ENCODE data around the gene EIF3D.

The EIF3D gene

DNA sequence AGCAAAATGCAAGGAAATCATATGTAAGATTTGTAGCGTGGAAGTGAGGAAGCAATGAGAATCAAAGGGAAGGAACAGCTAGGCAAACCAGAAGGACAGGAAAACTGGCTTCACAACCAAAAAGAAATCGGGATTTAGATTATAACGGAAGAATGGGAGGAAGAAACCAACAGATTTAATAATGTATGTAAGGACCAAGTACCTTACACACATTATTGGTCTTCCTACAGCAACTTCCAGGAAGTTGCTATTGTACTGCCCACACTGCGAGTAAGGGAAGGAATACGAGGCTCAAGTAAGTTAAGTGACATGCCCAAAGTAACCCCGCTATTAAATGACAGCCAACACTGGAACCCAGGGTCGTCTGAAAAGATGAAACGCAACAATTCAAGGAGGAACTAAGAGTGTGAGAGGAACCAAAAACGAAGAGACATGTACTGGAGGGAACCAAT lies 48.0 kb downstream of the EIF3D start:
- in situ Hi-C loops (cut with MboI; ENCODE audit: low sequenced_read_pairs, unreplicated experiment): no loop called here
- DNase-seq (ENCODE audit: low spot score): no peak
- TF ChIP-seq CTCF (IDR thresholded peaks at IDR 0.05; ENCODE audit: borderline replicate concordance, control extremely low read depth, extremely low read depth, insufficient read depth, missing control alignments): no peak

DNA sequence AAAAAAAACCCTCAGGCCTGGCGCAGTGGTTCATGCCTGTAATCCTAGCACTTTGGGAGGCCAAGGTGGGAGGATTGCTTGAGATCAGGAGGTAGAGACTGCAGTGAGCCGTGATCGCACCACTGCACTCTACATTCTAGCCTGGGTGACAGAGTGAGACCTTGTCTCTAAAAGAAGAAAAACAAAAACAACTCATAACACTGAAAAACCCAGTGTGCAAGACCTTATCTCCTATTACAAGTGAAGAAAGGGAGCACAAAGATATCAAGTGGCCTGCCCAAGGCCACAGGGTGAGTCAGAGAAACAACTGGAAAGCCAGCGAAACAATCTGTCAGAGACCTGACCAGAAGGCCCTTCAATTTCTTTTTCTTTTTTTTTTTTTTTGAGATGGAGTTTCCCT lies 50.0 kb downstream of the EIF3D start:
- DNase-seq (ENCODE audit: low spot score): no peak
- in situ Hi-C loops (cut with MboI; ENCODE audit: low sequenced_read_pairs, unreplicated experiment): loop anchor here (5.0 kb wide), 1 partner anchor 172 kb away; no protein-coding TSS in a partner anchor
- TF ChIP-seq CTCF (IDR thresholded peaks at IDR 0.05; ENCODE audit: borderline replicate concordance, control extremely low read depth, extremely low read depth, insufficient read depth, missing control alignments): no peak

DNA sequence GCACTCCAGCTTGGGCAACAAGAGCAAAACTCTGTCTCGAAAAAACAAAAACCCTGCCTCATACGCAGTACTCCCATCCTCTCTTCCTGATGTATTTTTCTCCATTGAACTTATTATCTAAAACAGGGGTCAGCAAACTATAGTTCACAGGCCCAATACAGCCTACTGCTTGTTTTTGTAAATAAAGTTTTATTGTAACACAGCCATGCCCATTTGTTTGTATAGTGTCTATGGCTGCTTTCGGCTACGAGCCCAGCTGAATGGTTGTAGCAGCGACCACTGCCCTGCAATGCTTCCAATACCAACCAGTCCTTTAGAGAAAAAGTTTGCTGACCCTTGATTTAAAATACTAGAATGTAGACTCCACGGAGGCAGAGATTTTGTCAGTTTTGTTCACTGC lies 53.6 kb downstream of the EIF3D start:
- in situ Hi-C loops (cut with MboI; ENCODE audit: low sequenced_read_pairs, unreplicated experiment): loop anchor here (5.0 kb wide), 1 partner anchor 168 kb away; no protein-coding TSS in a partner anchor
- TF ChIP-seq CTCF (IDR thresholded peaks at IDR 0.05; ENCODE audit: borderline replicate concordance, control extremely low read depth, extremely low read depth, insufficient read depth, missing control alignments): no peak
- DNase-seq (ENCODE audit: low spot score): no peak

DNA sequence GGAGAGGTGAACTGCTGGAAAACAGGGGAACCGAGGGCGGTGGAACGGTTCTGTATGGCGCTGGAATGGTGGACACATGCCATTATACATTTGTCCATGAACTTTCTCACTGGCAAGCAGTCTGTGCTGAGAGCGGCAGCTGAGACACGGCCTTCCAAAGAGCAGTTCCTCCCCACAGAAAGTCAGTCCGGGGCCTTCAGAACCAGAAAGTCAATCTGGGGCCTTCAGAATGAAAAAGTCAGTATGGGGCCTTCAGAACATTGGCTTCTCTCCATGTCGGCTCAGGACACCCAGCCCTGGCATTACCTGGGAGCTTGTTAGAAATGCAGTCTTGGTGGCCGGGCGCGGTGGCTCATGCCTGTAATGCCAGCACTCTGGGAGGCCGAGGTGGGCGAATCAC lies 56.3 kb downstream of the EIF3D start:
- in situ Hi-C loops (cut with MboI; ENCODE audit: low sequenced_read_pairs, unreplicated experiment): no loop called here
- DNase-seq (ENCODE audit: low spot score): no peak
- TF ChIP-seq CTCF (IDR thresholded peaks at IDR 0.05; ENCODE audit: borderline replicate concordance, control extremely low read depth, extremely low read depth, insufficient read depth, missing control alignments): no peak

DNA sequence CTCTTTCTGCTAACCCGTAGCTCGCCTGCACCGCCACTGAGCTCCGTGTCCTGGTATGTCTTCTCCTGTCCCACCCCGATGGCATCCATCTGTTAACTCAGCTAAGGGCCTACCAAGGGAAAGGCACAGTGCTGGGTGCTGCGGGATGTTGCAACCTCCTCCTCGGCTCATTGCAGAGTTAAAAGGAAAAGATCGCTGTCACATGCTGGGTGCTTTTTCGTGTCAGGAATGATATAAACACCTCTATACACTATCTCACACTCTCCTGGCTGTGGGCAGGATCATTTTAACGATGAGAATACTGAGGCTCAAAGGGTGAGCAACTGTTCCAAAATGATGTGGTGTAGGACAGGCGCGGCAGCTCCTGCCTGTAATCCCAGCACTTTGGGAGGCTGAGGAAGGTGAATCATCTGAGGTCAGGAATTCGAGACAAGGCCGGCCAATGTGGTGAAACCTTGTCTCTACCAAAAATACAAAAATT lies 57.6 kb downstream of the EIF3D start:
- in situ Hi-C loops (cut with MboI; ENCODE audit: low sequenced_read_pairs, unreplicated experiment): no loop called here
- TF ChIP-seq CTCF (IDR thresholded peaks at IDR 0.05; ENCODE audit: borderline replicate concordance, control extremely low read depth, extremely low read depth, insufficient read depth, missing control alignments): no peak
- no peak for DNase-seq (ENCODE audit: low spot score)

DNA sequence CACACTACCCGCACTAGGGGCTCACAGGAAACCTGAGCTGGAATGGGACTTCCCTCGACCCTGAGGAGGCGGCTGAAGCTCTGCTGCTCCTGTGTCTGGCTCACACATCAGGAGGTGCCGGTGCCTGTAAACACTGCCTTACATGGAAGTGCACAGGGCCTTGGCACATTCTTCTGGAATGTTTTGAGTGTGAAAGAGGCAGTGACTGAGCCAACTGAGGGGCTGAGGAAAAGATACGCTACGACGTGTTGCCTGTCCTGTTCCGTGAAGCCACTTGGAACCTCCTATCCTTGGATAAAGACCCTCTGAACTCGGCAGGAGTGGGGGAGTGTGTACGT lies 58.0 kb downstream of the EIF3D start:
- in situ Hi-C loops (cut with MboI; ENCODE audit: low sequenced_read_pairs, unreplicated experiment): no loop called here
- no peak for DNase-seq (ENCODE audit: low spot score)

More for the DNA sequence above, 58.0 kb downstream of the EIF3D start:
- TF ChIP-seq CTCF (IDR thresholded peaks at IDR 0.05; ENCODE audit: borderline replicate concordance, control extremely low read depth, extremely low read depth, insufficient read depth, missing control alignments): no peak

Data from GM13976 (cell line).